Uterus (tissue), 2 donors: ENCODE results near the gene CD27.

ENCODE experiments used
- CTCF ChIP-seq, 4 experiments: fragments of 200-600 bp in 2 of 4; fragments of 450-650 bp in 2 of 4; sonication (generic) in 2 of 4; IDR thresholded peaks; one replicate each; pipeline ENCODE4 v1.5.1; 2016 to 2019; ENCODE audit warnings: antibody characterized with exemption in 4 of 4, mild to moderate bottlenecking in 2 of 4, moderate library complexity in 1 of 4
- POLR2A ChIP-seq, 2 donors: fragments of 450-650 bp; IDR thresholded peaks; one replicate each; pipeline ENCODE4 v1.6.1; 2016; ENCODE audit warnings: antibody characterized with exemption in 2 of 2, mild to moderate bottlenecking in 1 of 2, moderate library complexity in 1 of 2

- TF ChIP-seq CTCF (IDR thresholded peaks at IDR 0.05): no peak
- no peak for TF ChIP-seq POLR2A (IDR thresholded peaks at IDR 0.05)
Measured at GRCh38 chr12:6472491-6472890, 27.7 kb downstream of the CD27 start.
